Thyroid gland (tissue), 4 donors: Measurements from ENCODE around the gene CDC42SE2.

Experiments
- POLR2A ChIP-seq, 2 donors: fragments of 450-650 bp; IDR thresholded peaks; one replicate each; pipeline ENCODE4 v1.6.1; 2017; ENCODE audit warnings: antibody characterized with exemption in 2 of 2, mild to moderate bottlenecking in 2 of 2, moderate library complexity in 1 of 2
- TF ChIP-seq, protein P1 (sequence below), 6 experiments: fragments of 200-600 bp in 3 of 6; fragments of 450-650 bp in 3 of 6; sonication (generic) in 3 of 6; IDR thresholded peaks; one replicate each; pipeline ENCODE4 v1.5.1; 2016 to 2019; ENCODE audit warnings: antibody characterized with exemption in 6 of 6, mild to moderate bottlenecking in 2 of 6, inconsistent platforms in 1 of 6, moderate library complexity in 1 of 6

DNA sequence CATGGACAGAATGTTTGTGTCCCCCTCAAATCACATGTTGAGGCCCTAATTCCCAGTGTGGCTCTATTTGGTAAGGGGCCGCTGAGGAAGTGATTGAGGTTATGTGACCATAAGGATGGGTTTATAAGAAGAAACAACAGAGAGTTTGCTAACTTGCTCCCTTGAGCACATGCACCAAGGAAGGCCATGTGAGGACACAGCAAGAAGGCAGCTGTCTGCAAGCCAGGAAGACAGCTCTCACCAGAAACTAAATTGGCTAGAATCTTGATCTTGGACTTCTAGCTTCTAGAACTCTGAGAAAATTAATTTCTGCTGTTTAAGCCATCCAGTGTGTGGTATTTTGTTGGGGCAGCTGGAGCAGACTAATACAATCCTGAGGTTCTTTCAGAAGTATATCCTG lies 35.2 kb upstream of the CDC42SE2 start:
- TF ChIP-seq POLR2A (IDR thresholded peaks at IDR 0.05): no peak
- TF ChIP-seq, protein P1, sequence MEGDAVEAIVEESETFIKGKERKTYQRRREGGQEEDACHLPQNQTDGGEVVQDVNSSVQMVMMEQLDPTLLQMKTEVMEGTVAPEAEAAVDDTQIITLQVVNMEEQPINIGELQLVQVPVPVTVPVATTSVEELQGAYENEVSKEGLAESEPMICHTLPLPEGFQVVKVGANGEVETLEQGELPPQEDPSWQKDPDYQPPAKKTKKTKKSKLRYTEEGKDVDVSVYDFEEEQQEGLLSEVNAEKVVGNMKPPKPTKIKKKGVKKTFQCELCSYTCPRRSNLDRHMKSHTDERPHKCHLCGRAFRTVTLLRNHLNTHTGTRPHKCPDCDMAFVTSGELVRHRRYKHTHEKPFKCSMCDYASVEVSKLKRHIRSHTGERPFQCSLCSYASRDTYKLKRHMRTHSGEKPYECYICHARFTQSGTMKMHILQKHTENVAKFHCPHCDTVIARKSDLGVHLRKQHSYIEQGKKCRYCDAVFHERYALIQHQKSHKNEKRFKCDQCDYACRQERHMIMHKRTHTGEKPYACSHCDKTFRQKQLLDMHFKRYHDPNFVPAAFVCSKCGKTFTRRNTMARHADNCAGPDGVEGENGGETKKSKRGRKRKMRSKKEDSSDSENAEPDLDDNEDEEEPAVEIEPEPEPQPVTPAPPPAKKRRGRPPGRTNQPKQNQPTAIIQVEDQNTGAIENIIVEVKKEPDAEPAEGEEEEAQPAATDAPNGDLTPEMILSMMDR (IDR thresholded peaks at IDR 0.05): no peak
